H1 (cell line): ENCODE measurements around the gene TDRKH. TPM values are rescaled to one million over a fixed set of nuclear protein-coding genes. Genes with fewer than 3 reads are reported as not detected.

Experiments
- CTCF ChIA-PET: fragments of 300-600 bp; sonication (Branson Sonifier 250); formaldehyde crosslinking; loops from one replicate; lab custom pipeline; 2021; ENCODE audit not compliant: partially characterized antibody; lab: Charles Lee
- POLR2A ChIA-PET: fragments of 300-600 bp; sonication (Branson Sonifier 250); formaldehyde crosslinking; loops from one replicate; lab custom pipeline; 2021; ENCODE audit warnings: inconsistent platforms; ENCODE audit not compliant: partially characterized antibody; lab: Charles Lee
- DNase-seq, 2 experiments: peaks; one replicate each; pipeline versions ENCODE4 v3.0.0 to v3.0.0-alpha.2; 2010 to 2022; ENCODE audit warnings: low spot score in 2 of 2, low read depth in 1 of 2, mixed read lengths in 1 of 2
- FAIRE-seq: peaks from 2 replicates; lab custom pipeline; 2011; peaks lifted over from hg19 to GRCh38; lab: Jason Lieb, UNC
- H2AFZ ChIP-seq: 2 replicates; pipeline ENCODE4 v1.8.1; 2012; ENCODE audit warnings: low read length, inconsistent platforms
- H2AK5ac ChIP-seq: 2 replicates; pipeline ENCODE4 v1.6.1; 2013; ENCODE audit warnings: low read depth, low read length
- H2BK120ac ChIP-seq: replicated peaks from 2 replicates; pipeline ENCODE3; 2013; ENCODE audit warnings: low read depth, low read length, inconsistent platforms
- H2BK12ac ChIP-seq: 2 replicates; pipeline ENCODE4 v1.6.1; 2013; ENCODE audit warnings: low read depth, low read length
- H2BK15ac ChIP-seq: 2 replicates; pipeline ENCODE4 v1.6.1; 2013; ENCODE audit warnings: low read length
- H2BK20ac ChIP-seq: 2 replicates; pipeline ENCODE4 v1.6.1; 2013; ENCODE audit warnings: low read length
- H2BK5ac ChIP-seq: 2 replicates; pipeline ENCODE4 v1.6.1; 2013; ENCODE audit warnings: low read depth, low read length
- H3K14ac ChIP-seq: 2 replicates; pipeline ENCODE4 v1.6.1; 2013; ENCODE audit warnings: inconsistent platforms; ENCODE audit not compliant: insufficient read length
- H3K18ac ChIP-seq: 2 replicates; pipeline ENCODE4 v1.6.1; 2013; ENCODE audit warnings: low read length; ENCODE audit errors: extremely low read depth
- H3K23ac ChIP-seq: 2 replicates; pipeline ENCODE4 v1.6.1; 2013; ENCODE audit warnings: inconsistent platforms; ENCODE audit not compliant: insufficient read length
- H3K23me2 ChIP-seq: 2 replicates; pipeline ENCODE4 v1.6.1; 2013; ENCODE audit warnings: low read depth, low read length
- H3K27ac ChIP-seq: 2 replicates; pipeline ENCODE4 v1.6.1; 2011; ENCODE audit warnings: low read depth, low read length, inconsistent platforms
- H3K27me3 ChIP-seq, 4 experiments: replicated peaks in 1 of 4; 1 replicate in 1 of 4; 2 replicates in 3 of 4; pipeline versions ENCODE4 v1.6.1 to v1.8.1; 2011 to 2013; ENCODE audit warnings: low read length in 3 of 4, mild to moderate bottlenecking in 3 of 4, inconsistent platforms in 2 of 4, mixed read lengths in 2 of 4, moderate library complexity in 1 of 4; ENCODE audit not compliant: control insufficient read depth in 3 of 4, insufficient read depth in 3 of 4; ENCODE audit errors: extremely low read depth in 1 of 4
- H3K36me3 ChIP-seq, 4 experiments: 2 replicates each; pipeline versions ENCODE4 v1.6.1 to v1.8.1; 2011 to 2013; ENCODE audit warnings: mild to moderate bottlenecking in 4 of 4, low read length in 3 of 4, moderate library complexity in 2 of 4, control low read depth in 1 of 4, inconsistent platforms in 1 of 4; ENCODE audit not compliant: insufficient read depth in 4 of 4, control insufficient read depth in 2 of 4
- H3K4ac ChIP-seq: replicated peaks from 2 replicates; pipeline ENCODE3; 2013; ENCODE audit warnings: low read length, low read depth, mixed read lengths, inconsistent platforms; ENCODE audit not compliant: insufficient read length
- H3K4me1 ChIP-seq, 4 experiments: replicated peaks in 1 of 4; 1 replicate in 1 of 4; 2 replicates in 3 of 4; pipeline versions ENCODE4 v1.6.1 to v1.8.1; 2011 to 2013; ENCODE audit warnings: low read length in 3 of 4, inconsistent platforms in 2 of 4, mixed read lengths in 1 of 4; ENCODE audit not compliant: insufficient read depth in 4 of 4, control insufficient read depth in 3 of 4
- H3K4me2 ChIP-seq, 2 experiments: 2 replicates each; pipeline versions ENCODE4 v1.6.1 to v1.8.1; 2011 to 2013; ENCODE audit warnings: low read depth in 2 of 2, low read length in 2 of 2, control low read depth in 1 of 2, inconsistent platforms in 1 of 2, mild to moderate bottlenecking in 1 of 2; ENCODE audit not compliant: insufficient read depth in 1 of 2
- H3K4me3 ChIP-seq, 4 experiments: fragments of 200-600, 300-600 bp in 1 of 4; sonication (generic), shearing (Covaris generic), sonication (Bioruptor Twin) in 1 of 4; 2 replicates each; pipeline versions ENCODE4 v1.5.1 to v1.8.1; 2011 to 2016; ENCODE audit warnings: low read length in 4 of 4, low read depth in 3 of 4, control low read depth in 2 of 4, inconsistent platforms in 2 of 4, mild to moderate bottlenecking in 2 of 4, mixed read lengths in 1 of 4, moderate library complexity in 1 of 4; ENCODE audit not compliant: insufficient read depth in 2 of 4; ENCODE audit errors: extremely low read depth in 1 of 4
- H3K56ac ChIP-seq: replicated peaks from 2 replicates; pipeline ENCODE3; 2013; ENCODE audit warnings: low read depth, mild to moderate bottlenecking, mixed read lengths, low read length, inconsistent platforms; ENCODE audit not compliant: insufficient read length
- H3K79me1 ChIP-seq: 2 replicates; pipeline ENCODE4 v1.6.1; 2013; ENCODE audit warnings: low read depth, low read length, control low read depth
- H3K79me2 ChIP-seq, 2 experiments: 2 replicates each; pipeline versions ENCODE4 v1.6.1 to v1.8.1; 2012 to 2013; ENCODE audit warnings: low read length in 2 of 2, mild to moderate bottlenecking in 2 of 2, inconsistent platforms in 1 of 2; ENCODE audit not compliant: insufficient read depth in 2 of 2, control insufficient read depth in 1 of 2
- H3K9ac ChIP-seq, 4 experiments: replicated peaks in 1 of 4; 1 replicate in 1 of 4; 2 replicates in 3 of 4; pipeline versions ENCODE4 v1.6.1 to v1.8.1; 2011 to 2013; ENCODE audit warnings: low read depth in 3 of 4, low read length in 3 of 4, control low read depth in 2 of 4, mild to moderate bottlenecking in 2 of 4, moderate library complexity in 2 of 4, inconsistent platforms in 1 of 4; ENCODE audit errors: extremely low read depth in 1 of 4
- H3K9me3 ChIP-seq, 2 experiments: 2 replicates each; pipeline versions ENCODE4 v1.6.1 to v1.8.1; 2012 to 2013; ENCODE audit warnings: mild to moderate bottlenecking in 2 of 2, moderate library complexity in 2 of 2, control low read depth in 1 of 2, inconsistent platforms in 1 of 2, low read depth in 1 of 2, low read length in 1 of 2, mixed read lengths in 1 of 2; ENCODE audit not compliant: insufficient read depth in 2 of 2
- H4K20me1 ChIP-seq, 2 experiments: replicated peaks in 1 of 2; 2 replicates each; pipeline versions ENCODE3 to v1.8.1; 2011 to 2013; ENCODE audit warnings: inconsistent platforms in 2 of 2, low read length in 2 of 2, mild to moderate bottlenecking in 1 of 2; ENCODE audit not compliant: insufficient read depth in 2 of 2, control insufficient read depth in 1 of 2
- H4K5ac ChIP-seq: 2 replicates; pipeline ENCODE4 v1.6.1; 2013; ENCODE audit warnings: low read length, low read depth, mixed read lengths, inconsistent platforms; ENCODE audit not compliant: insufficient read length
- H4K8ac ChIP-seq: 2 replicates; pipeline ENCODE4 v1.8.0; 2013; ENCODE audit warnings: mild to moderate bottlenecking, moderate library complexity, low read length, inconsistent platforms; ENCODE audit not compliant: insufficient read depth; ENCODE audit errors: extremely low read depth
- H4K91ac ChIP-seq: replicated peaks from 2 replicates; pipeline ENCODE3; 2013; ENCODE audit warnings: low read length, mixed read lengths, inconsistent platforms; ENCODE audit not compliant: insufficient read length
- CEBPB ChIP-seq: IDR thresholded peaks from 2 replicates; pipeline ENCODE4 v1.6.1; 2012; ENCODE audit warnings: low read depth, low read length
- SP2 ChIP-seq: IDR thresholded peaks from 2 replicates; pipeline ENCODE4 v1.6.1; 2012; ENCODE audit warnings: mild to moderate bottlenecking, low read length, inconsistent platforms
- ZNF274 ChIP-seq: IDR thresholded peaks from 2 replicates; pipeline ENCODE4 v1.7.0; 2012; ENCODE audit warnings: low read length, borderline replicate concordance; ENCODE audit errors: extremely low read depth
- WGBS, 2 experiments: shearing (Covaris generic) in 1 of 2; methylation state at CpG; one replicate each; pipeline versions ENCODE4 v1.1.6 to v1.1.7; 2013 to 2015; ENCODE audit warnings: low lambda C conversion rate in 2 of 2, mixed read lengths in 2 of 2, inconsistent platforms in 1 of 2, low coverage in 1 of 2, missing lambda C conversion rate in 1 of 2; ENCODE audit not compliant: insufficient replicate concordance in 2 of 2, insufficient coverage in 1 of 2, insufficient read length in 1 of 2; ENCODE audit errors: extremely low coverage in 1 of 2, missing lambda C conversion rate in 1 of 2; 5-methylcytosine and 5-hydroxymethylcytosine counted together
- polyA plus RNA-seq, 7 experiments: library from polyadenylated mRNA; depleted of rRNA in 3 of 7; stranded (reverse) in 5 of 7; unstranded in 2 of 7; fragments of >200 nt in 5 of 7; fragments of 200-250 nt in 2 of 7; gene quantifications; 1 replicate in 5 of 7; 2 replicates in 1 of 7; 4 replicates in 1 of 7; pipeline versions ENCODE4 v1.2.1 to v1.2.3, GENCODE V29; 2011 to 2013; ENCODE audit warnings: missing spikeins in 2 of 7, mixed read lengths in 2 of 7
- total RNA-seq: library from RNA; stranded (reverse); fragmentation: NEBNext Ultra II Directional; extraction: Animal tissue kit (Norgen Biotek cat#: 25700); gene quantifications from 2 replicates; pipeline ENCODE4 v1.2.1, GENCODE V29; 2021

The TDRKH gene
- total and polyA plus RNA-seq, 2 of the 8 experiments (the other 6 are each of a cell fraction or from before 2014, with no cell fraction given): 9.9 to 26.1 TPM

GRCh38 chr1:151819976-151820623 lies 29.8 kb upstream of the TDRKH start:
- DNase-seq (no peak), FAIRE-seq (no peak)
- H3K4me1 ChIP-seq: peaks cover 0 to 9% (median 4%) of the 10 kb centered on the region in 4 experiments; a peak in 5 of 7 replicates
- H2BK5ac ChIP-seq: no peak overlapping the region
- no peak overlapping the region for H3K56ac ChIP-seq
- H3K14ac ChIP-seq: no peak overlapping the region
- H3K27me3 ChIP-seq: no peaks in the 10 kb centered on the region
- WGBS, 2 experiments: 92% methylated on average over 5 of the region's 7 CpGs; no CpG with 5 or more reads in 1 of the 2 experiments
- no peaks in the 10 kb centered on the region for H4K20me1 ChIP-seq
- no peak overlapping the region for H2BK15ac ChIP-seq
- no peak overlapping the region for H2BK20ac ChIP-seq
- H2AFZ ChIP-seq: no peak overlapping the region
- no peak overlapping the region for H3K27ac ChIP-seq
- H3K79me1 ChIP-seq: no peaks in the 10 kb centered on the region
- no peak overlapping the region for H3K9ac ChIP-seq
- H3K4me2 ChIP-seq: no peak overlapping the region
- no peaks in the 10 kb centered on the region; the same call in 1 of the 2 replicates for H3K23me2 ChIP-seq
- H3K36me3 ChIP-seq: no peaks in the 10 kb centered on the region
- ChIA-PET POLR2A (interaction anchor here (1.0 kb wide), 1 partner anchor 10 kb away, joined by 3 read pairs; no protein-coding TSS in a partner anchor), CTCF (interaction anchor here (0.7 to 3.5 kb wide), 7 partner anchors 9 to 127 kb away, joined by 3 to 22 read pairs (median 4); no protein-coding TSS in a partner anchor)
- H4K8ac ChIP-seq: no peak overlapping the region
- H2BK120ac ChIP-seq: no peak overlapping the region
- H3K9me3 ChIP-seq: no peaks in the 10 kb centered on the region
- H3K18ac ChIP-seq: no peak overlapping the region
- no peak overlapping the region for H2BK12ac ChIP-seq
- H3K79me2 ChIP-seq: no peaks in the 10 kb centered on the region
- no peak overlapping the region for H3K4me3 ChIP-seq
- H2AK5ac ChIP-seq: no peak overlapping the region
- H3K4ac ChIP-seq: no peak overlapping the region
- no peak overlapping the region for H3K23ac ChIP-seq
- TF ChIP-seq CEBPB (no peak), ZNF274 (no peak), SP2 (no peak)
- no peak overlapping the region for H4K91ac ChIP-seq
- H4K5ac ChIP-seq: no peak overlapping the region
